ENCODE data around the gene FAM114A2.

The FAM114A2 gene

GRCh38 chr5:153968761-153969562, 69.7 kb downstream of the FAM114A2 start:
- H3K4me3 ChIP-seq (ENCODE audit: low read depth, low read length), result no peak overlapping the region
- no peak for TF ChIP-seq CTCF (IDR thresholded peaks at IDR 0.05; ENCODE audit: control insufficient read depth, extremely low read depth, insufficient read depth)

DNA sequence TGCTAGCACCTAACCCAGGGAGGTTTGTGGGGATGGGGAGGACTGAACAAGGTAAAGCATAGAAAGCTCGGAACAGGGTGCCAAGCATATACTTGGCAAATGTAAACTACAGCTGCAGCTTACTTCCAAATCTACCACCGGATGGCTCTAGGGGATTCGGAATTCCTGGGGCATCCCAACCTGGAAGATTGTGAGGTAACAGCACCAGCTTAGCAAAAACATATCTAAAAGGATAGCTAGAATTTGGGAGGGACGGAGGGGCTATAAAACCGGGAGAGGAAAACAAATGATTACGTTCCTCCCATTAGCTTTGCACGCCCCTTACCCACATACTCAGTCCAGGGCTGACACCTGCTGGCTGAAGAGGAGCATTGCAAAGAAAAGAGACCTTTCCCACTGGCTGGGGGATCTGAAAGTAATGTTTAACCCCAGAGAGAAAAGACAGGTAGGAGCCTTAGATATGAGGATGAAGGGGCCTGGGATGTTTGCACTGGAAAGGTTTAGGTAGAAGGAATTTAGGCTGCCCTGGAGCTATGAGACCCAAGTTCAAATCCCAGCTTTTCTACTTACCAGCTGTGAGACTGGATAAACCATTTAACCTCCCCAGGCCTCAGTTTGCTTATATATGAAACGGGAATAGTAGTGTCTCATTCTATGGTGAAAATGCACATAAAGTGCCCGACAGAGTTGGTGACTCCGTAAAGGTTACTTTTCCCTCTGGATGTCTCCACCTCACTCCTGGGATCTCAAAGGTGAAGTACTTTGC, 73.6 kb downstream of the FAM114A2 start:
- peak; percentile 10 for DNase-seq (ENCODE audit: low read depth)

More at GRCh38 chr5:153968761-153969562, 69.7 kb downstream of the FAM114A2 start:
- DNase-seq (ENCODE audit: low read depth), result no peak

DNA sequence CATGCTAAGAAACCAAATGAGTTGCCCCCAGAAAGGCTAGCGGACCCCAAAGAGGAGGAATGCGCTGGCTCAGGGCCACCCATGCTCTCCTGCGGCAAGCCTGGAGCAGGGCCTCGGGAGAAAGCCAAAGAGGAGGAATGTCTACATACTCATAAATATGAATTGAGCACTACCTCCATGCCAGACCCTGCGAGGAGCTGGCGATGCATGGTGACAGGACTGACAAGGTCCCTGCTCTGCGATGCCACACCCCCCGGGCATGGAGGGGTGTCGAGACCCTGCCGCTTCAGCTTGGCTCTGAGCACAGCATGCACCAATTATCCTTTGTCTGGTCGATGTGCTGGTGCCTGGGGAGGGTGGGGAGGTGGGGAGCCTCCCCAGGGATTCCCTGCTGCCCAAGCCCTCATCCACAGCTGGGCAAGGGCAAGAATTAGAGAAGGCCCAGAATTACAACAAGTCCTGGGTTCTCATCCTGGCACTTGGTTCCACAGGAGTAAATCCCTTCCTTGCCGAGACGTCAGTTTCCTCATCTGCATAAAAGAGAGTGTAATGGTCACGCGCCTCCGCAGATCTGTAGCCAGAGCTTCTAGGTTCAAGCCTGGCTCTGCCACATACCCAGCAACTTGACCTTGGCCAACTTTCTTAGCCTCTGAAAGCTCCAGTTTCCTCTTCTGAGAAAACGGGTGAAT, 74.4 kb downstream of the FAM114A2 start:
- no peak for TF ChIP-seq CTCF (IDR thresholded peaks at IDR 0.05; ENCODE audit: control insufficient read depth, extremely low read depth, insufficient read depth)
- no peak overlapping the region for H3K4me3 ChIP-seq (ENCODE audit: low read depth, low read length)
- DNase-seq (ENCODE audit: low read depth), result no peak

More for the DNA sequence above, 73.6 kb downstream of the FAM114A2 start:
- peak; percentile 93 for TF ChIP-seq CTCF (IDR thresholded peaks at IDR 0.05; ENCODE audit: control insufficient read depth, extremely low read depth, insufficient read depth)
- no peak overlapping the region for H3K4me3 ChIP-seq (ENCODE audit: low read depth, low read length)

- no peak overlapping the region for H3K4me3 ChIP-seq (ENCODE audit: low read depth, low read length)
- no peak for TF ChIP-seq CTCF (IDR thresholded peaks at IDR 0.05; ENCODE audit: control insufficient read depth, extremely low read depth, insufficient read depth)
- DNase-seq (ENCODE audit: low read depth), result no peak
These were observed 78.2 kb downstream of the FAM114A2 start for GRCh38 chr5:153960269-153961215.

DNA sequence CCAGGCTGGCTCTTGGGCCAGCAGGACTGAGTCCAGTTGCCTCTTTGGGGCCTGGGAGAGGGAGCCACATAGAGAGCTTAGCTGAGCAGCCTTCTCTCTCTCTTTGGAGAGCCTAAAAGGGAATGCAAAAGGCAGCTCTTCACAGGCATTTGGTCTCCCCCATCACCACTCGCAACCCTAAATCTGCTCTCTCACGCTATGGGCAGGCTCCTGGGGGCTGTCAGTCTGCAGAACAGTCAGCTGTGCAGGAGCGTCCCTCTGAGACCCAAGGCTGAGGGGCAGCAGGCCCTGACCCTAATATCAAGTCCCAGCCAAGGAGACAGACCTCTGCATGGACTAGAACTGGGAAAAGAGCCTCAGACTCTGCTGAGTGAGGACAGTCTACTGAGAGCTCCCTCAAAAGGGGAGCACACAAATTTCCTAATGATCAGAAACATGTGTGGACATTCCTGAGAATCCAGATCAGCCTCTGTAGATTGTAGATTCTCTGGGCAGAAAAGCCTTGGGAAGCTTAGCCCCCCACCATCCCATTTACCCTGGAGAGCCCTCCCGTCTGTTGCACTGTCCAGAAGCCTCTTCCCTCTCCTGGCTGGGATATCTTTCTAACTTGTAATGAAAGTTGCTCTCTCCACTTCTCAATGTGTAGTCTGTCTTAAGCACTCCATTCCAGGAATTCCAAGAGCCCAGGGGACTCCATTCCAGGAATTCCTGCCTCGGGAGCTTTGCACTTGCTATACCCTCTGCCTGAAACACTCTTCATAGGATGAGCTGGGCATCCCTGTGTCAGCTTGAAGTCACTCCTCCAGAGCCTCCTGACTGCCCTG, 79.4 kb downstream of the FAM114A2 start:
- TF ChIP-seq CTCF (IDR thresholded peaks at IDR 0.05; ENCODE audit: control insufficient read depth, extremely low read depth, insufficient read depth), result no peak
- H3K4me3 ChIP-seq (ENCODE audit: low read depth, low read length), result no peak overlapping the region
- no peak for DNase-seq (ENCODE audit: low read depth)

All from LNCaP clone FGC (cell line).